Spleen (tissue), 7 donors: ENCODE data around the gene KLHL26.

ENCODE experiments used
- CTCF ChIP-seq, 11 experiments: fragments of 200-600 bp in 7 of 11; fragments of 450-650 bp in 4 of 11; sonication (generic) in 4 of 11; IDR thresholded peaks in 8 of 11; conservative IDR thresholded peaks in 3 of 11; 1 replicate in 7 of 11; 2 replicates in 4 of 11; pipeline versions ENCODE4 v1.4.0 to v1.8.0; 2016 to 2021; ENCODE audit warnings: antibody characterized with exemption in 11 of 11, inconsistent platforms in 4 of 11, mild to moderate bottlenecking in 1 of 11
- POLR2A ChIP-seq, 3 donors: fragments of 450-650 bp; IDR thresholded peaks; one replicate each; pipeline ENCODE4 v1.5.1; 2017; ENCODE audit warnings: antibody characterized with exemption in 3 of 3, mild to moderate bottlenecking in 1 of 3
- donor health status: DM: no; HTN: no; CAD: no; lungs with moderate emphysema.
- donor health status: DM: no; HTN: no; CAD: no.
- donor health status: DM: no; HTN: no; CAD: no.

- TF ChIP-seq CTCF (IDR thresholded peaks at IDR 0.05 in 8 of 11, conservative IDR thresholded peaks at IDR 0.05 in 3 of 11) (no peak), POLR2A (IDR thresholded peaks at IDR 0.05) (no peak)
Measured at GRCh38 chr19:18710996-18711751, 74.3 kb downstream of the KLHL26 start.
